HG03175 (cell line): ENCODE results near the gene RAB3B.

Experiments
- ATAC-seq: cut with Tn5 transposase; IDR thresholded peaks from one replicate; pipeline ENCODE4 v1.9.1; 2021; ENCODE audit warnings: mild to moderate bottlenecking, moderate library complexity; ENCODE audit not compliant: unreplicated experiment

The RAB3B gene

DNA sequence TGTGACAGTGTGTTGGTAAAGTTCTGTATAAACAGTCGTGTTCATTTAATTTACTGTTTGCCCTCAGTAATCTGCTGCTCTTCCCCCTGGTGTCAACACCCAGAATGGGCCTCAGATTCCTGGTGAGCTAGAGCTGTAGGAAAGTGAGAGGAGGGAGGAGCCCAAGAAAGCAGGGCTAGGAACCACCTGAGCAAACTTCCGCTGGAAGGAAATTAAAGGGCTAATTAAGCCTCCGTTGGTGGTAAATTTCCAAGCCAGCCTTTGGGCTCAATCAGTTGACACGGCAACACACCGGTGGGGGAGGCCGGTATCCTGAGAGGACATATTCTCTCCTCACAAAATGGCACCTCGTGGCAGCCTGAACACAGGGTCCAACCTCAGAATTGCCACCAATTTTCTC, 32.9 kb downstream of the RAB3B start:
- no peak for ATAC-seq

DNA sequence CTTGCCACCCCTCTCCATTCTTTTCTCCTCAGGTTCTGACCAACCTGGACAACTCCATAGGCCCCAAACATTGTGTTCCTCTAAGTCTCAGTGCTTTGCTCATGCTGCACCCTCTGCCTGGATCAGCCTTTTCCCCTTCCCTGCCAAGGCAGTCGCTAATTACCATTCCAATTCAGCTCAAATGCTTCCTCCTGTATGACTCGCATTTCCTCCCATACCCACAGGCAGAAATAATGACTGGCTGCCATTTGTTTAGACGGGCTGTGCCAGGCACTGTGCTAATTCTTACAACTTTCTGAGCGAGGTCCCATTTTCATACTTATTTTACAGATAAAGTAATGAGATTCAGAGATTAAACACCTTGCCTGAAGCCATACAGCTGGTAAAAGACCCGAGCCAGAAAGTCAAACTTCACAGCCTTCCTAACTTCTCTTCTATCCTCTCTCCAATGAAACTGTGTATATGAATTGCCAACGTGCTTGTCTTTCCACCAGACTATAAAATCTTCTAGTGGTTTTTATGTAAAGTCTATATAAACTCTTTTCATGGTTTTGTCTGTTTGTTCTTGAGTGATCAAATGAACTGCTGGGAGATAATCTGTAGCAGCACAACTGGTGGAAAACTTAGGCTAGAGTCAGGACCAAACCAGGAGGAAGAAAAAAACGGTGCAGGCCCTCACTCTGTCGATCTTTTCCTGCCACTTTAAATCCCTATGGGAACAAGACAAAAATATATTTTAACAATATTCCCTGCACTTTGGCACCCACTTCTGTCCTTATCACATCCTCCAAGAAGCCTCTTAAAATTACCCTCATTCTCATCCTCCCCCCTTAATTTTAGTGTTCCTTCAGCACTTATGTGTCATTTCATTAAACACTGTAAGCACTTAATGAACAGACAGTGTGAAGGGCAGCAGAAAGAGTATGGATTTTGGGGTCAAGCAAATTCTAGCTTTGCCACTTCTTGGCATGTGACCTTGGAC, 33.7 kb downstream of the RAB3B start:
- ATAC-seq = no peak

DNA sequence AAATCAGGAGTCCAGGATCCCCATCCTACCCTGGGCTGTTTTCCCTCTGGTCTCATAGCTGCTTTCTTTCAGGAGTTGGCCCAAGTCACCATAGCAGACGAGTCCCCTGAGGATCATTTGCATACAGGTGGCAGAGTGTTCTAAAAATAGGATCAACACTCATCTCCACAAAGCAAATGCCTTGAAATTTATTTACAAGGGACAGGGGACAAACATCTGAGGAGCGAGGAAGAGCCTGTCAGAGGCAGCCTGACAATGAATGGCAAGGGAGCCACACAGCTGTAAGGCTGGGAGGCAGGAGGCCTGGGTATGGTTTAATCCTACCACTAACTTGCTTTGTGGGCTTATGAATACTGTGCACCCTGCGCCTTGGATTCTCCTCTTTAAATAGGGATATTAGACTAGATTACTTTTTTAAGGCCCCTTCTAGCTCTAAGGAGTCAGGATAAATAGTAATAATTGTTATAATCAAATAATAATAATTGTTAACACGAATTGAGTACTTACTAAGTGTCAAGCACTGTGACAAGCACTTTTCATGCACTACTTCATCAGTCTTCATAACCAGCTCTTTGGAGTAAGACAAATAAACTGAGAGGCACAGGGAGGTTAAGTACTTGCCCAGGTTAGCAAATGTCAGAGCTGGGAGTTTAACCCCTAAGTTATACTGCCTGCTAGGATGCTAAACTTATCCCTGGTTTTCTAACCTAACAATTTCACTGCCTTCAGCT, 34.5 kb downstream of the RAB3B start:
- peak; percentile 55 for ATAC-seq

DNA sequence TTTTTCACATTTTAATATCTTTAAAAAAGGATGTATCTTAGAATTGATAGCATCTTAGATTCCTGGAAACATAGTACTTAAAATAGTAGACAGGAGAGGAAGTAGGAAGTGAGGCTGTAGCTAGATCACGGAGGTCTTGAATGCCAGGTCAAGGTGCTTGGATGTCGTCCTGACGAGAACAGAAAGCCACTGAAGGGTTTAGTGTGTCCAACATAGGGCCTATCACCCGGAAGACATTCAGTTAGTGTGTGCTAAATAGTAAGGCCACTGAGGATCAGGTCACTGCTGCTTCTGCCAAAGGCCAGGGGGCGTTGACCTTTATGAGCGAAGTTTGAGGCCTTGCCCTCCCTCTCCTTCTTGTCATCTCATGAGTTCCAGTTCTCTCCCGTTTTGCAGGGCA, 35.7 kb downstream of the RAB3B start:
- no peak for ATAC-seq

DNA sequence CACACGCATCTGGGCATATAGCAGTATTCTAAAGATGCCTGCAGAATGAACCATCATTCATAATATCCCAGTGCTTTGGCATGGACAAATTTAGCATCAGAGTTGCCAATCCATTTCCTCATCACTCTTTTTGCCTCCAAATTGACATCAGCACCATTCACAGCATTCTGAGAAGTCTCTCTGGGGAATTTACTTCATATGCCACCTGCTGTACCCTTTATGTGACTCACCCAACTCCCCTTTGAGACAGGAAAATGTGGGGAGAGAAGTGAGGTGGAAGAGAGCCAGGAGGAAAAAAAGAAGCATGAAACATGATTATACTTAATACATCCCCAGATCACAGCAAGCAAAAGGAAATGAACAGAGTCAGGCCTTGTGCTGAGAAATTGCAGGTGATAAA, 37.4 kb downstream of the RAB3B start:
- no peak for ATAC-seq

DNA sequence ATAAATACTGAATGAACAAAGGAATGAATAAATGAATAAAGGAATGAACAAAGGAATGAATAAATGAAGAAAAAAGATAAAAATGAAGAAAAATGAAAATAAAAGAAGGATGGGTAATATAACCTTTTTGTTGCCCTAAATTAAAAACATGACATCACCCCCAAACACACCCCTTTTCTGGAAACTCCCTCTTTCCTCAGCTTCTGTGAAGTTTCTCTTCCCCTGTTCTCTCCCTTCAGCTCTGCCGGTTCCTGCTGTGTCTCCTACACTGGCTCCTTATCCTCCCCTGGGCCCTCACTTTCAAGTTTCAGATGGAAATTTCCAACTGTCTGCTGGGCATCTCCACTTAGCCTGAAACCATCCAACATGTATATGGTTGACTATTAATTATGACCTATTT, 37.9 kb downstream of the RAB3B start:
- ATAC-seq = no peak

DNA sequence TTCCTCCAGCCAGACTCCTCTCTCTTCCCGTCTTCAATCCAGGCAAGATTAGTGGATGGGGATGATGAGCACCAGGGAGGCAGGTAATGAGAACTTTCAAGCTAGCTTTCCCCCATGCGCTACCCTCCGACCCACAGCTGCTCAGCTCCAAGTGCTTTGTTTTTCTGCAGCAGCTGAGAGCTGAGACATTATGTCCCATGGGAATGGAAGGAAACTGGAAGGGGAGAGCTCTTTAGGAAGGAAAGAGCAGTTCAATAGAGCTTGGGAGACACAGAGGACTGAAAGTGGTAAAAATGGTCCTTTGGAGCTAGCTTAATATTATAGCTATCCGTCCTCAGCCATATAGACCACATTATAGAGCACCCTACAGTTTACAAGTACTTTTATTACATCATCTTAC, 39.8 kb downstream of the RAB3B start:
- no peak for ATAC-seq

DNA sequence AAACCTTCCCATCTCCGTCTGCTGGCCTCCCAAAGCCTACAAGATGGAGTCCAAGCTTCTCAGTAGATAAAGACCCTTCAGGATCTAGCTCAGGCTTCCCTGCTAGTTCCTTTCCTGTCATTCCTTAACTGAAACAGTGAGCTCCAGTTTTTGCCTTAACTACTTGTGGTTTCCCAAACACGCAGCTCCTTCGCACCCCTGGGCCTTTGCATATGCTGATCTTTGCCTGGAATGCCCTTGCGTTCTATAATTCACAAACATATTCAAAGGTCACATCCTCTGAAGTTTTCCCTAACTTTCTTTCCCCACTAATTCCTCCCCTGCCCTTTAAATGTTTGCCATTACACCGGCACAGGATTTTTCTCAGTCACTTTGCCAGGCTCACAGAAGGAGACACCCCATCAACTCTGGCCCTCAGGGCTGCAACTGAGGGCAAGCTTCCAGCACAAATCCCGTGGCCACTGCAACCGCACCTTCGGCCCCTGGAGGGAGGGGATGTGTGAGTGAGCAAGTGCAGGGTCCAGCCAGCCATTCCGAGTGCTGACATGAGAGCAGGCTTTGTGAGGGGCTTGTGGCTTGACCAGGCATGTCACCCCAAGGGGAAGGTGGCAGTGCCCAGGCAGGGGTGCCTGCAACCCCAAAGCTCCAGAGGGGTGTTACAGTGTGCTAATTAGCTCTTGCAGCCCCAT, 41.3 kb downstream of the RAB3B start:
- ATAC-seq = no peak

DNA sequence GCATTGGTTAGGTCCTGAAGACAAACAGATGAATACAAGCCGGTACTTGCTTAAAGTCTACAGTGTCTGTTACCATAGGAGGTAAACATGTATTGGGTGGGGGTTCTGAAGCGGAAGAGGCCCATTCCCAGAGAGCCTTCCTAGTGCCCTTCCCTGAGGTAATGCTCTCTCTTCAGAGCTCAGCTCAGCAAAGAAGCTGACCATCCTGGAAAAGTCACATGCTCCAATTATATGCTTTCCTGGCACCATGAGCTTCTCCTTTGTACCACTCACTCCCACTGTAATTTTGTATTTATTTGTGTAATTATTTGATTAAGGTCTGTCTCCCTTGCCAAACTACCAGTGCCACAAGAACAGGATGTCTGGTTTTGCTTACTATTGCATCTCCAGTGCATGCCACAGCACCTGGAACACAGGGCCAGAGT, 42.0 kb downstream of the RAB3B start:
- no peak for ATAC-seq

DNA sequence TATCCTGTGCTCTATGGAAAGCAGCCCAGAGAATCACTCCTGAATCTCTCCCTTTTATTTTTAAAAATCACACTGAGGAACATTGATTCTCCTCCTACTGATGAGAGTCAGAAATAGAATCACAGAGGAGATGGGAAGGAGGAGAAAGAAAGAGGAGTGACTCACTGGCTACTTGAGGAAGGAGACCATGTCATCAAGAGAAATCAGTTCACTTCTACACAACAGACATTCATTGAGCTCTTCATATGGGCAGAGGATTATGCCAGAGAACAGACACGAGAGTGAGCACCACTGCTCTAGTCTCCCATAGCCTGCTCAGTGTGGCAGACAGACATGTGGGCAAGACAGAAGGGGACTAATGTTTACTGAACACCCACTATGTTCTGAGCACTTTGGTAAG, 44.2 kb downstream of the RAB3B start:
- ATAC-seq = no peak

DNA sequence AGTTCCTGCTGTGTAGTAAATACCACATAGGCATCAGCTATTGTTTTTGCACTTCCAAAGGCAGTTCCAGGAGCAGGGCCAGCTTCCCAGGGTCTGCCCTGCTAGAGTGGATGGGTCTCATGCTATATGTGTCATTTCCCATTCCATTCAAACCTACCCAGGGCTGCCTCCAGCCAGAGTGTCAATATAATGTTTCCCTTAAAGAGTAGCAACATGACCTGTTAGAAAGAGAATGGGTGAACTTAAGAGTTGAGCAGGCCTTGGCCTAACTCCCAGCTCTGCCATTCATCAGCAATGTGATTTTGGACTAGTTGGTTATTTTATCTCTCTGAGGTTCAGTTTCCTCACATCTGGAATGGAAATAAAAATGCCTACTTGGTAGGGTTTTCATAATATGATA, 44.9 kb downstream of the RAB3B start:
- no peak for ATAC-seq

DNA sequence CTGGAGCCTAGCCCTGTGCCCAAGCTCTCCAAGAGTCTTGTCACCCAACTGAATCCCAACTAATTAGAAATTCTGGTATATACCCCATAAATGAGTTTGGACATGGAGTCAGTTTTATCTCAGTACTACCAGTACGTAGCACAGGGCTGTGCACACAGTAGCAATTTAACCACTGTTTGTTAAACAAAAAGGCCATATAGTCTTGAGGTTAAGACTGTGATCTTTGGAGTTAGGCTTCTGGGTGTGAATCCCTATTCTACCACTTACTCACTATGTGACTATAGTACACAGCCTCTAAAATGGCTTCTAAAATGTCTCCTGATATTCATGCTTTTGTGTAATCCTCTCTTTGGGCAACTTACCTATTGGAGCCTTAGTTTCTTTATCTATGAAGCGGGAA, 48.2 kb downstream of the RAB3B start:
- ATAC-seq = no peak

DNA sequence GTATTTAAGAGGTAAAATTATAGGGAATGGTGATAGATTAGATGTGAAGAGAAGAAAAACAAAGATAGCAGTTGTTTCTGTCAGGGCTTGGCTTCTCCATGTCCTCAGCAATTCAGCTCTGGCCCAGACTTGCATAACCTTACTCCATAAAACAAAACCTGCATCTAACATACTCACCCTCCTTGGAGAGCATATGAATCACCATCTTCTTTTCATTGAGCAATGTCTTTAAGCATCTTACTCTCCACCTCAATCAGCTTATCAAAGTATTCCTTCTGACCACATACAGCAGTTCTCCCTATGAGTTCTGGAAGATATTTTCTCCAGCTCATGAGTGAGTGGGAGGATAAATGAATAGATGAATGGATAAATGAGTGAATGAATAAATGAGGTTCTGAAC, 49.0 kb downstream of the RAB3B start:
- no peak for ATAC-seq

DNA sequence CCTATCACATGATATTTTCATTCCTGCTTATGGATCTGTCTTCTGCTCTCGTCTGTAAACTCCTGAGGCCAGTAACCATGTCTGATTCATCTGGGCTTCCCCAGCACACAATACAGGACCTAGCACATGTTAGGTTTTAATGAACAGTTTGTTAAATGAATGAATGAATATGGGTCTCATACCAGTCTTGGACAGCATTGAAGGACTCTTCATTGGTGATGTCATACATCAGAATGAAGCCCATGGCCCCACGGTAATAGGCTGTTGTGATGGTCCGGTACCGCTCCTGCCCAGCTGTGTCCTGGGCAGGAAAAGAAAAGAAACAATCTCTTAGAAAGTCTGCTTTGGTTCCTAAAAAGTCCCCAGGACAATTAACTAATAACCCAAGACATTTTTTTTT, 53.4 kb downstream of the RAB3B start:
- no peak for ATAC-seq

DNA sequence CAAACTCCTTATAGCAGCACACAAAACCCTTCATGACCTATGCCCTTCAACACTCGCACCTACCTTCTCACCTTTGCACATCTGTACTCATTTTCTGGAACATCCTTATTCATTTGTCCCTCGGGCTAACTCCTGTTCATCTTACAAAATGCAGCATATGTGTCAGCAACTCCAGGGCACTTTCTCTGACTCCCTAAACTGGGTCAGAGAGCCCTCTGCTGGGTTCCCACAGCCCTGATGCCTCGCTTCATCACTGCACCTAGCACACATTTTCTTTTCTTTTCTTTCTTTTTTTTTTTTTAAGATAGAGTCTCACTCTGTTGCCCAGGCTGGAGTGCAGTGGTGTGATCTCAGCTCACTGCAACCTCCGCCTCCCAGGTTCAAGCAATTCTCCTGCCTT, 54.0 kb downstream of the RAB3B start:
- no peak for ATAC-seq

DNA sequence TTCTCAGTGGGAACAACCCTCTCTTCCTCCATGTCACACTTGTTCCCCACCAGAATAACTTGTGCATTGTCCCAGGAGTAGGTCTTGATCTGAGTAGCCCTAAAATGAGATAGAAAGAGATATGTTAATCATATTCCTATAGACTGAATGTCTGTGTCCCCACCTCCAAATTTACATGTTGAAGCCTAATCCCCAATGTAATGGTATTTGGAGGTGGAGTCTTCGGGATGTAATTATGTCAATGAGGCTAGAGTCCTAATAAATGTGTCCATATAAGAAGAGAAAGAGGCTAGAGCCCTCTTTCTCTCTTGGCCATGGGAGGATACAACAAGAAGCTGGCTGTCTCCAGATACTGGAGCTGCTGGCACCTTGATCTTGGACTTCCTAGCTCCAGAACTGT, 57.2 kb downstream of the RAB3B start:
- no peak for ATAC-seq

DNA sequence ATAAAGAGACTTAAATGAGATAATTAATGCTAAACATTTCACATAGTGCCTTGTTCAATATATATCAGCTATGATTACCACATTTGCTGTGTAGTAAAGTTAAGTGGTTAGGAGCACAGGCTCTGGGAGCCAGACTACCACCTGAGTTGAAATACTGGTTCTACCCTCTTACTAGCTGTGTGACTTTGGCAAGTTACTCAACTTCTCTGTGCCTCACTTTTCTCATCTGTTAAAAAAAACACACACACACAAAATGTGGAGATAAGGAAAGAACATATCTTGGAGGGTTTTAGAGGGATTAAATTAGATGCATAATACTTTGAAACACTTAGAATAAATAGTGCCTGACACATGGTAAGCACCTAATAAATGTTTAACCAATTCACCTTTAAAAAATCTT, 60.2 kb downstream of the RAB3B start:
- no peak for ATAC-seq

DNA sequence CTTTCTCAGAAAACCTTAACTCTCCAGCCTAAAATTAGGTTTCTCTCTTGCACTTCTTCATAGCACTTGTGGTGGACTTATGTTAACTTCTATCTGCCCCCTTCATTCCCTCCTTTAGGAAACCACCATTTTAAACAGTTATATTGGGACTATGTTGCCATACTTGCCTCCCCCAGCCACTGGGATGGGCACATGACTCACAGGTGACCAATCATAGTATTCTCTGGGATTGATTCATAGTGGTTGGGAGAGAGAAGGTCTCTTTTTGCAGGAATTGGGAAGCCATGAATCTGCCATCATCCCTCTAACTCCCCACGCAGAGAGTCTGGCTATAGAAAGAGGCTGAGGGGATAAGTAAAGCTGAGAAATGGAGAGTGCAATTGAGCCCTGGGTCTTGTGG, 61.6 kb downstream of the RAB3B start:
- ATAC-seq = no peak

DNA sequence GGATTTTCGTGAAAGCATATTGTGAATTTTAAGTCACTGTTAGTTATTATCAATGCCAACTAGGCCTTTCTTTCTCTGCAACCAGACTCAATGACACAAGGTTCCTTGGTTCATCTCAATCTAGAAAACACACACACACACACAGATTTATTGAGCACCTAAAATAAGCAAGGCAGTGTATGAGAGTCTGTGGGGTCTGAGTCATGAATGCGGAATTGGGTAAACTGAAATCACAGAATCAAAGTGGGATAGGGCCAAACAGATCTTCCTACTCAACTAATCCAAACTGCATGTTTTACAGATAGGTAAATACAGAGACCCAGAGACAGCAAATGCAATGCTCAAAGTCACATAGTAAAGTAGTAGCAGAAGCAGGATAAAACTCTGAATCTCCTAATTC, 63.5 kb downstream of the RAB3B start:
- no peak for ATAC-seq

DNA sequence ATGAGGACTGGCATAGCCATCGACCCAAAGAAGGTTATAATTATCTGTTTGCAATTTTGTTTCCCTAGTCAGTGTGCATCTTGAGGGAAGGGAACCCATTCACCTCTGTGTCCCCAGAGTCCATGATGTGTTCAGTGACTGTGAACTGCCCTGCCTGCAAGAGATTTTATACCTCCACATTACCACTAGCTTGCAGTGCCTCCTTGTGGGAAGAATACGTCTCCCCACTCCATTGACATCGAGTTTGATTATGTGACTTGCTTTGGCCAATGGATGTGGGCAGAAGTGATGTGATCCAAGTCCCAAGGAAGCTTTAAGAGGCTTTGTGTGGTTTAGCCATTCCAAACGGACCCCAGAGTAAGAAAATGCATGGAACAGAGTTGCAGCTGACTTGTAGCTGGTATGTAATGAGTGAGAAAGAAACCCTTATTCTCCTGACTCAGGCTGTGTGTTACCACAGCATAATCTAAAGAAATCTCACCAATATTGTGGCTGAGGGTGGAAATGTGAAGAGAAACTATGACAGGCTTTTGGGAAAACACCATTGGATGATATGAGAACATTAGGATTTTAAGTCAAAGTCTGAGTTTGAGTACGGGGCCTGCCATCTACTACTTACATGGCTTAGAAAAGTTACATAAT, 64.2 kb downstream of the RAB3B start:
- ATAC-seq = no peak

DNA sequence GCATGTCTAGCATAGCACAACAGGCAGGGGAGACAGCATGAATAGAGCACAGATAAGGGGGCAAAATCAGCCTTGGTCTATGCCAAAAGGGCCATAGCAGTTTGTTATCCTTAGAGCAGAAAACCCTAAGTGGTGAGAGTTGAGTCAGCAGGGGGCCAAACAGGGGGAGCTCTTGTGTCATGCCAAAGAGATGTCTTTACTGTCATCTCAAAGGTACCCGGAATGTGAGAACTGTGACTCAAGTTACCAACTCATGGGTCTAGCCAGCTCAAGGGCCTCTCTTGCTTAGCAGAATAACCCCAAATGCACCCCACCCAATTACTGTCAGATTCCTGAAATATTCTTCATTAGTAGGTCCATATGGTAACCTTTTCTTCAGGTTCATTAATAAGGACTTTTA, 66.0 kb downstream of the RAB3B start:
- ATAC-seq = no peak
